GM04503 (cell line): Measurements from ENCODE around the gene PNPLA6.
"Not testable (repeated sequence)": the region's sequence is repeated elsewhere in the genome, so short reads cannot be mapped to it uniquely, and the experiment has no call there.

ENCODE experiments used
- DNase-seq: peaks from one replicate; pipeline ENCODE4 v3.0.0-alpha.2; 2012; ENCODE audit warnings: low read depth

PNPLA6 gene

DNA sequence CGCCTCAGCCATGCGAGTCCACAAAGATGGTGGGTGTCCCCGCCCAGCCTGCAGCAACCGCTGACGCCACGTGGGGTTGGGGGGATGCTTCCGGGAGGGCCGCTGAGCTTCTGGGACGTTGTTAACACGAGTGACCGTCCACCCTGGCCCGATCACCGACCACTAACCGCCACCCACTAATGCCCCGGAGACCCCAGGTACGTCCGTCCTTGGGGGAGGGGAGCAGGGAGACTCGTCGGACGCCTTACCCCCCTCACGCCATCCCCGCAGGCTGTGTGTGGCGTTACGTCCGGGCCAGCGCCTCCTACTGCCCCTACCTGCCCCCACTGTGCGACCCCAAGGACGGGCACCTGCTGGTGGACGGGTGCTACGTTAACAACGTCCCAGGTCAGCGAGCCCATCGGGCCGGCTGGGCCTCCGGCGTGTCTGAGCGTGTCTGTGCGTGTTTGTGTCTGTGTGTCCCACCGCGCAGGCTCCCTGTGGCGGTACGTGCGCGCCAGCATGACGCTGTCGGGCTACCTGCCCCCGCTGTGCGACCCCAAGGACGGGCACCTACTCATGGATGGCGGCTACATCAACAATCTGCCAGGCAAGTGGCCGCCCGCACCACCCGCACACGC, 21.3 kb downstream of the PNPLA6 start:
- no peak for DNase-seq

GRCh38 chr19:7558667-7559066, 23.1 kb downstream of the PNPLA6 start:
- no peak for DNase-seq

GRCh38 chr19:7559102-7559501, 23.6 kb downstream of the PNPLA6 start:
- no peak for DNase-seq

GRCh38 chr19:7560255-7560654, 24.7 kb downstream of the PNPLA6 start:
- no peak for DNase-seq

- DNase-seq, result no peak
Observed at GRCh38 chr19:7561325-7561724, 25.8 kb downstream of the PNPLA6 start.

DNA sequence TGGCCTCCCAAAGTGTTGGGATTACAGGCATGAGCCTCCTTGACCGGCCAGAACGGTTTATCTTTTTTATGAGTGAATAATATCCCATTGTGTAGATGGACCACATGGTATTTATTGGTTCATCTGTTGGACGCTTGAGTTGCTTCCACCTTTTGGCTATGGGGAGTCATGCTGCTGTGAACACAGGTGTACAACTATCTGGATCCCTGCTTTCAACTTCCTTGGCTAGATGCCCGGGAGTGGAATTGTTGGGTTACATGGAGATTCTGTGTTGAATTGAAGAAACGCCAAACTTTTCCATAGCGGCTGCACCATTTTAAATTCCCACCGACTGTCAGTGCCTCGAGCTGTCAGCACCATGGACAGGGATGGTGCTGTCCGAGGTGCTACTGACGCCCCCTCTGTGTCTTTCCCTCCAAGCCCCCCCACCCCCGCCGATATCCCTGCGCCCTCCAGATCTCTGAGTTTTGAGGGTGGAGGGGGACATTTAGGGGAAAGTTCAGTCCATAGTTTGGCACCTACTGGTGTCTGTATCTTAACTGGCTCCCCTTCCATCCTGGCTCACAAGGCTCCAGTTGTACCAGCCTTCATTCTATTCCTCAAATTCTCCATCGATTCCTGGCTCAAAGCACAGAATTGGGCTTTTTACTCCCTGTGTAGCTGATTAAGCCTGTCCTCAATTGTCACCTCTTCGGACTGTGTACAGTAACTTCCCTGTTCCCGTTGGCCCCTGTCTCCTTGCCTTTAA, 27.3 kb downstream of the PNPLA6 start:
- DNase-seq, result no peak

- DNase-seq, result no peak
Observed at GRCh38 chr19:7564866-7565265, 29.3 kb downstream of the PNPLA6 start.

DNA sequence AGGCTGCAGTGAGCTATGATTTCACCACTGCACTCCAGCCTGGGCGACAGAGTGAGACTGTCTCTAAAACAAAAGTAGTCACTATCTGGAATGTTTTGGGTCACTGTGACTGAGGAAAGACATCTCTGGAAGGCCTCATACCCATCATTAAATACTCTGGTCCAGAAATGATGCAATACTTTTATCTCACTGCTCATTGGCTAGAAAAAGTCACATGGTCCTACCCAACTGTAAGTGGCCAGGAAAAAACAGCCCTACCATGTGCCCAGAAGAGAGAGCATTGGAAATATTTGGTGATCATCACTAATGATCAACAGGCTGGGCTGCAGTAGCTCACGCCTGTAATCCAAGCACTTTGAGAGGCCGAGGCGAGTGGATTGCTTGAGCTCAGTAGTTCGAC, 29.8 kb downstream of the PNPLA6 start:
- no peak for DNase-seq

GRCh38 chr19:7570761-7571160, 35.2 kb downstream of the PNPLA6 start:
- DNase-seq, result no peak

DNA sequence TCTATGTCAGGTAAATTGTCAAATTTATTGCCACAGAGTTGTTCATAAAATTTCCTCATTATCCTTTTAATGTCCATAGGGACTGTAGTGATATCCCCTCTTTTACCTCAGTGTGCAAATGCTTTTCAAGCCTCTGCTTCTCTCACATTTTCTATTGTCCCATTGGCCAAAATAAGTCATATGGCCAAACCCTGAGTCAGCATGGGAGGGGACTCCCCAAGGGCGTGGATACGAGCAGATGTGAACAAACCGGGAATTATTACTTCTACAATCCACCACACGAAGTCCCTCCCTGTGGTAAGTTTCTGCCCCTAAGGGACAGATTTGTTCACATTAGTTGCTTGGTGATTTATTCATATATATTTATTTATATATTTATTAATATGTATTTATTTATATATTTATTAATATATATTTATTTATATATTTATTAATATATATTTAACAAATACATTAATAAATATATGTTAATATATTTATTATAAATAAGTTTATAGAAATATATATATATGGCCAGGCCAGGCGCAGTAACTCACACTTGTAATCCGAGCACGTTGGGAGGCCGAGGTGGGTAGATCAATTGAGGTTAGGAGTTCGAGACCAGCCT, 40.0 kb downstream of the PNPLA6 start:
- DNase-seq, result no peak

DNA sequence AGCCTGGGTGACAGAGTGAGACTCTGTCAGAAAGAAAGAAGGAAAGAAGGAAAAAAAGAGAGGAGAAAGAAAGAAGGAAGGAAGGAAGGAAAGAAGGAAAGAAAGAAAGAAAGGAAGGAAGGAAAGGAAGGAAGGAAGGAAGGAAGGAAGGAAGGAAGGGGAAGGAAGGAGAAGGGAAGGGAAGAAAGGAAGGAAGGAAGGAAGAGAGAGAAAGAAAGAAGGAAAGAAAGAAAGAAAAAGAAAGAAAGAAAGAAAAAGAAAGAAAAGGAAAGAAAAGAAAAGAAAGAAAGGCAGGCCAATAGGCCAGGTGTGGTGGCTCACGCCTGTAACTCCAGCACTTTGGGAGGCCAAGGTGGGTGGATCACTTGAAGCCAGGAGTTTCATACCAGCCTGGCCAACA, 41.9 kb downstream of the PNPLA6 start:
- DNase-seq, result not testable (repeated sequence)

GRCh38 chr19:7578127-7578526, 42.6 kb downstream of the PNPLA6 start:
- no peak for DNase-seq

DNA sequence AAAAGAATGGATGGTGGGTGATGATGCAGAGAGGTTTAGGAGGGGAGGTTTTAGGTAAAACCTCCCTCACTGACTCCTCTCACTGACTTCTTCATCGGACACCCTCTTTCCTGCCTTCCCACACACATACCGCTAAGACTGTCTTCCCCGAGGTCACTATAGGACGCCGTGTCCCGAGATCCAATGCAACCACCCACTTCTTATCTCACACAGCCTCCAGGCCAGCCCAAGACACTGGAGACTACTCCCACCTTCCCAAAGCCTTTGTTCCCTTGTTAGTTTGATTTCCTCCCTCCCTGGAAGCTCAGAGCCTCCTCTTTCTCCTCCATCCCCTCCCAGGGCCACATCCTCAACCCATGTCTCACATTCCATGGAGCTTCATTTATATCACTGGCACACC, 43.7 kb downstream of the PNPLA6 start:
- no peak for DNase-seq

DNA sequence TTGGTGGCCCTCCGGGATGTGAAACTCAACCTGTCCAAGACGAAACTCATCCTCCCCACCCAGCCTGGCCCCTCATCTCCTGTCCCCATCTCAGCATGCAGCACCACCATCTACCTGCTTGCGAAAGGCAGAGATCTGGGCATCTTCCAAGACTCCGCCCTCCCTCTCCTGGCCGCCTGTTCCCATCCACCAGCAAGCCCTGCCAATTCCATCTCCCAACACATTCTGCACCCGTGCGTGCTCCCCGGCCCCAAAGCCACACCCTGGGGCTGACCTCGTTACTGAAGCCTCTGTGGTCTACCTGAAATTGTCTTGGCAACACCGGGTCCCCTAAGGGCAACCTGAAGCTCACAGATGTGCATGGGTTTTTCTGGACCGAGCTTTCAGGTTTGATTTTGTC, 46.9 kb downstream of the PNPLA6 start:
- DNase-seq, result no peak

- DNase-seq, result no peak
Observed at GRCh38 chr19:7589822-7590221, 54.3 kb downstream of the PNPLA6 start.

DNA sequence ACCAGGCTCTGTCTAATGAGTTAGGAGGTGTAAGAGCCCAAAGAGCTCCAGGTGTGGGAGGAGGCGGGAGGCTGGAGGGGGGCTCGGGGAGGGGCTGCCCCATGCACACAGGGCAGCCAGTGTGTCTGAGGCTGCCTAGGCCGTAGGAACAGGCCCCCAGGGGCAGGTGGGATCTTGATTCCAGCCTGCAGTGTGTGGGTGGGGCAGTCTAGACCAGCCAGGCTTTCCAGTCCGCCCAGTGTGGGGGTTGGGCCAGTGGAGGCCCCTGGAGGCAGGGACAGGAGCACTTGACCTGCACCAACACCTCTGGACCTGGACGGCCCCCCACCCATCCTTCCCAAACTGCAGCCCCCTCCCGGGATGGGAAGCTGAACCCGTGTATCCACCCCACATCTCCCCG, 54.7 kb downstream of the PNPLA6 start:
- no peak for DNase-seq

DNA sequence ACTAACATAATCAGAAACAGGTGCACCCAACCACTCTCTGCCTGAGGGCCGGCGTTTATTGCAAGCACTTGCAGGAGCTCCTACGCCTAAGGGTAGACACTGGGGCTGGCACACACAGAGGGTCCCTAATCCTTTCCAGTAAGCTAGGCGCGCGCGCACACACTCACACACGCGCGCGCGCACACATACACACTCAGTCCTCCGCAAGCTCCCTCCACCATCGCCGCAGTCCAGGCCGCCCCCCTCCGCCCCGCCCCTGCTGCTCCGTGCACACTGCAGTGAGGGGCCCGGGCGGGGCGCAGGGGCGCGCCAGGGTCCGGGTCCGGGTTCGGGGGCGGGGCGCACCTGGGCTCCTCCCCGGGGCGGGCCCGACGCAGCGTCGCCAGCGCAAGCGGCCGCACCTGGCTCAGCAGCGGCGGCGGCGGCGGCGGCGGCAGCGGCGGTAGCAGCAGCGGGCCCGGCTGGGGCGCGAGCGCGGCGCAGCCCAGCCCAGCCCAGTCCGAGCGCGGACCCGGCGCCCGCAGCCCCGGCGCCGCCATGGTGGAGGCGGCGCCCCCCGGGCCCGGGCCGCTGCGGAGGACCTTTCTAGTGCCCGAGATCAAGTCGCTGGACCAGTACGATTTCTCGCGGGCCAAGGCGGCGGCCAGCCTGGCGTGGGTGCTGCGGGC, 60.1 kb downstream of the PNPLA6 start, which contains the start of gene CAMSAP3:
CAMSAP3 (plus strand) TSS at position 398 of the 668 bp plus-strand sequence; CDS start at position 538, 140 bp downstream.
- DNase-seq, result no peak

DNA sequence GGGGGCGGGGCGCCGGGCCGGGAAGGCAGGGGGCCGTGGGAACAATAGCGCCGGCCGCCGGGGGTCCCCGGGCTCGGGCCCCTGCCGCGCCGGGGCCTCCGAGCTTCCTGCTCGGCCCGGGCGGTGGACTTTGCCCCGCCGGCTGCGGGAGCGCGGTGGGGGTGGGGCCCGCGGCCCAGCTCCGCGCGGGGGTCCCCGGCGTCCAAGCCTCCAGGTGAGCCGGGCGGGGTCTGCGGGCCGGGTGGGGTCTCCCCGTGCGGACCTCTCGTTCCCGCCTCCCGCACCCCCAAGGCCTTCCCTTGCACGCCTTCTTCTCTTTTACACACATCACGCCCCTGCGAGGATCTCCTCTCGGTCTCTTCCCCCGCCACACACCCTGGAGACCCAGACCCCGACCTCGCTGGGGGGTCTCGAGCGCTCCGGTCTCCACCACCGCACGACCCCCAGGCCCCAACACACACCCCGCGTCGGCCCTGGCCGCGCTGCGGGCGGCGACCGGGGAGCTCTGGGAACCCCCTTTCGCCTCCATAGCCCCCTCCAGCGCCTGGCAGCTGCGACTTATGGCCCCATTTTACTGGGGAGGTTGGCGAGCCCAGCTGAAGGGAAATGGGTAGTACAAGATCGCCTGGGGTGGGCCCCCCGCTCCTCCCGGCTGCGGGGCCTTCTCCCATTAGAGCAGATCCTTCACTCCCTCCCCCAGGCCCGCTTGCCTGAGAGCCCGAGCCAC, 60.9 kb downstream of the PNPLA6 start:
- DNase-seq, result no peak

DNA sequence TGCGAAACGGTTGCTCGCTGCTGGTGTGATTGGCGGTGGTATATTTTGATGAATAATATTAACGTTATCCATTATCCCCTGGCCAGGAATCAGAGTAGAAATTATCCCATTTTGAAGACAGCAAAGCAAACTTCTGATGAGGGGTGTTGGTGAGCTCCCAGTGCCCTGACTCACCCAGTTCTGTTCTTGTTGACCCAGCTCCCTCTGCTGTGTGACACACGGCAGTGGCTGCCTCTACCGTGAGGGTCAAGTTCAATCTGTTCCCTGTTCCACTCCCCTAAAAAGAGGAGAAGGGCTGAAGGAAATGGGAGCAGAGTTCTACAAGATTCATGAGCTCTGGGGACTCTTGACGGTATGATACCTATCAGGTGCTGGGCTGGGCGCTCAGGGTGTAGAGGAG, 62.2 kb downstream of the PNPLA6 start:
- no peak for DNase-seq

- no peak for DNase-seq
Observed at GRCh38 chr19:7598180-7598579, 62.7 kb downstream of the PNPLA6 start.

DNA sequence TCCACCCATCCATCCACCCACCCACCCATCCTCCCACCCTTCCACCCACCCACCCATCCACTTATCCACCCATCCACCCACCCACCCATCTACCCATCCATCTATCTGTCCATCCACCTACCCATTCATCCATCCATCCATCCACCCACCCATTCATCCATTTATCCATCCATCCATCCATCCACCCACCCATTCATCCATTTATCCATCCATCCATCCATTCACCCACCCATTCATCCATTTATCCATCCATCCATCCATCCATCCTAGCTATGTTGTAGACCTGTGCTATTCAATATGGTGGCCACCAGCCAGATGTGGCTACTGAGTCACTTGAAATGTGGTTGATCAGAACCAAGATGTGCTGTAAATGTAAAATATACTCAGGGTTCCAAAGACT, 65.2 kb downstream of the PNPLA6 start:
- no peak for DNase-seq

GRCh38 chr19:7602240-7602934, 66.9 kb downstream of the PNPLA6 start:
- DNase-seq, result no peak
